GM19193 (cell line): Measurements from ENCODE around the gene MPZL1.

ENCODE experiments used
- POLR2A ChIP-seq: IDR thresholded peaks from 4 replicates; pipeline ENCODE4 v1.6.1; 2011; ENCODE audit not compliant: insufficient read depth, insufficient read length; ENCODE audit errors: extremely low read depth

MPZL1 gene

DNA sequence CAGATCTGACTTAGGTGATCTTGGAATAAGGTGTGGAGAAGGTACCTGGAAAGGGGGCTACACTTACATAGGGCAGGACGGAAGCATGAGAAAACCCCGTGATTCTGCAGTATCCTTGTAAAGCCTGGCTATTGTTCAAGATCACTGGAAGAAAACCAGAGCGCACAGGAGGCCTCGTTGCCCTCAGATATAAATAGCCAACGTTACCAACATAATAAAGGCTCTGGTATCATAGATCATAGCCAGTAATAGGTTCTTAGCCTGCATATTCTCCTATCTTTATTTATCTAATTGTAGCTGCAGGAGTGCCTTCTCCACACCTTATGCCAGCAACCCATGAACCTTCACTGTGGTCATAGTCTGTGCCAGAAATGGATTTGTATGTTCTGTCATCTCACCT lies 35.9 kb upstream of the MPZL1 start:
- no peak for TF ChIP-seq POLR2A

DNA sequence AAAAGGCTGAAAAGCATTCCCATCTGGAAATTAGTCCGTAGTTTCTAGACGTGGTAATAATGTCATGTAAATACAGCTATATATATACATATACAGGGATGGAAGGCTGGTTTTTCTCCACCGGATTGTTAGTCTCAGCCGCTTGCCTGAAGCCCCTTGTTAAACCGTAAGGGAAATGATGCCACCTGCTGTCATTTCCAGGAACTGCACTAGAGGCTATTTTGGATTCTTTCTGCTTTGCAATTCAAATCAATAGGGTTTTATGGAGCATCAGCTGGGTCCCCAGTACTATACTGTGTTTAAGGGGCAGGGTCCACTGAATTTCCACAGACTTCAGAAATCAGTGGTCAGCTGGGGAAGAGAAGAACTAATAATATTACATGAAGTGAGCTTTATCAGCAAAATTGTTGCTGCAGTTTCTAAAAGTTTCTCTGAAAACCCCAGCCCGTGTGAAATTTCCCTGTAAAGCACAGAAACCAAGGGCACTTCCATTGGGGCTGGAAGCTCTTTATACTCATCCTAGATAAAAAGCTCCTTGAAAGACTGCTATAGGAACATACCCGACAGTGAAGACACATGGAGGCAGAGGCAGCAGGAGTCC lies 33.8 kb upstream of the MPZL1 start:
- no peak for TF ChIP-seq POLR2A

DNA sequence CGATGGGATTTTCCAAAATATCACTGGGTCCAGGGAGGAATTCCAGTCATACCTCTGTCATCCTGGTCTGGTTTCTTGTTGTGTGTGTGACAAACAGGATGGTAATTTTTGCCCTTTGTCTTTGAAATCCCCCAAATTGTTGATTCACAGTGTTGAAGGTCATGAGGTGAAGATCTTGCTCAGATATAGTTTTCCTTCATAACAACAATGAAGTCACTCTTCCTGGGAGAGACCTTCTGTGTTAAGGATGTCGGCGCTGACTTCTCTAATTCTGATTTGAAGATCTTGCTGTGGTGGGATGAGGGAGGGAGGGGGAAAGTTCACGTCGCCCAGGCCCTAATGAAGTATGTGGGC lies 32.2 kb upstream of the MPZL1 start:
- no peak for TF ChIP-seq POLR2A

DNA sequence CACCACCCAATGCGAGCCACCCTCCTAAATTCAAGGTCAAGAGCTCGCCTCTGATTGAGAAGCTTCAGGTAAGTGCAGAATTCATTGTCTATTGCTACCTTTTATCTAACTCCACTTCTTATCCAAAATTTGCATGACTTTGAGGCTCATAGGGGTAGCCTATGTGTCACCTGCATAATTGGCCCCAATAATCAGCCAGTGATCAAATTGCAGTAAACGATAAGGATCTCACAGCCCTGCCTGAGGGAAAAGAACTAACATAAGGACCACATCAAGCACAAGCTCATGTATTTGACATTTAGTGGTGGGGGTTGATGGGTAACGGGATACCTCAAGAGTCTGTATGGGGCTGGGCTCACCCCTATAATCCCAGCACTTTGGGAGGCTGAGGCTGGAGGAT lies 31.7 kb upstream of the MPZL1 start:
- TF ChIP-seq POLR2A = no peak

DNA sequence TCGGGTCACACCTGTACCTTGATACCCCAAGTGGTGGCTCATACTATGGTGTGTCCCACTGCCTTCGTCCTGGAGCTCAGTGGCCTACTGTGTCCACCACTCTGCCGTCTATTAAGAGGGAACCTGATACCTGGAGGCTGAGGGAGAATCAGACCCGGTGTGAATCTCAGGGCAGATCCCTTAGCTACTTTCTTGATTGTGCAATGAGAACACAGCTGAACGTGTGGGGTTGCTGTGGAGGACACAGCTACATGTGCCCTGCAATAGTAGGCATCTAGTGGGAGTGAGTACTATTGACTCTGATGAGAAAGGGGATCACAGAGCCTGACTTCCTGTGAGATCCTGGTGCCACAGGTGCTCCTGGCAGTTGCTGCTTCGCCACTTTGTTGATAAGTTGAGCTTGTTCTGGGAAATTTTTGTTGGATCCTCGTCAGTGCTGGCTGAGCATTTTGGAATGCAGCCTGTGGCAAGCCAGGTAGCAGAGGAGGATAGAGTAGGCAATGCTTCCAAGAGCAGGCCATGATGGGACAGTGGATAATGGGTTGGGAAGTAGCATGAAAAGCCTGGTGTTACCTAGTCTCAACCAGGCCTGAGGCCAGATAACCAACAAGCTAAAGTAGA lies 28.2 kb upstream of the MPZL1 start:
- no peak for TF ChIP-seq POLR2A

- no peak for TF ChIP-seq POLR2A
Observed at GRCh38 chr1:167694691-167695090, 27.1 kb upstream of the MPZL1 start.

DNA sequence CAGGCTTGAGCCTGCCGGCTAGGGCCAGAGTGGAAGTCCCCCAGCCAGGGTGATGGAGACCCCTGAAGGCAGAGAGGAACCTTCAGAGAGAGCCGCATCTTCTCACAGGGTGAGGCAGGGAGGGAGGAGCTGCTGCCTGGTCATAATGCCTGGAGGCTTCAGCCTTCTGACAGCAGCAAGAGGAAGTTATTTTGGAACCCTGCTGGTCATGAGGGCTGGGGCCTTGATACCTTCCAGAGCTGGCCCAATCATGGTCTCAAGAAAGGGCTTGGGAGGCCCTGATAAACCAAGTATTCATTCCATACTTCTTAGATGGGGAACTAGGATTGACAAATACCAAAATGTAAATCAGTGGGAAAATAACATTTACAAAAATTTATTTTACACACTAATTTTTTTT lies 26.6 kb upstream of the MPZL1 start:
- no peak for TF ChIP-seq POLR2A

GRCh38 chr1:167695756-167696561 lies 25.8 kb upstream of the MPZL1 start:
- no peak for TF ChIP-seq POLR2A

DNA sequence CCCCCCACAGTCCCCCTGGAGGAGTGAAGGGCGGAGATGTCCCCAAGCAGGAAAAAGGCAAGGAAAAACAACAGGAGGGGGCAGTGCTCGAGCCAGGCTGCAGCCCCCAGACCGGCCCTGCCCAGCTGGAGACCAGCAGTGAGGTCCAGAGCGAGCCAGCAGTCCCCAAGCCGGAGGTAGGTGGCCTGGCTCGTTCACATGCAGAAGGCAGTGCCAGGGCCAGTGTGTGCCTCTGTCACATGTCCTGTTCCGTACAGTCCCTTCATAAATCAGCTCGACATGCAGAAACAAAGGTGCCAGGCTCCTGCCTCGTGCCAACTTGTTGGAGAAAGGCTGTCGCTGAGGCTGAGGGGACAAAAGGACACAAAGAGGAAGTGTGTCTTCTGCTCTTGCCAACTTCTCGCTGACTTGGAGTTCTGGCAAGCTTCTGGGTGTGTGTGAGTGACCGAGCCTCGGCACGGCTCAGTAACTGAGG lies 24.1 kb upstream of the MPZL1 start:
- TF ChIP-seq POLR2A = no peak

GRCh38 chr1:167698313-167698712 lies 23.5 kb upstream of the MPZL1 start:
- no peak for TF ChIP-seq POLR2A

DNA sequence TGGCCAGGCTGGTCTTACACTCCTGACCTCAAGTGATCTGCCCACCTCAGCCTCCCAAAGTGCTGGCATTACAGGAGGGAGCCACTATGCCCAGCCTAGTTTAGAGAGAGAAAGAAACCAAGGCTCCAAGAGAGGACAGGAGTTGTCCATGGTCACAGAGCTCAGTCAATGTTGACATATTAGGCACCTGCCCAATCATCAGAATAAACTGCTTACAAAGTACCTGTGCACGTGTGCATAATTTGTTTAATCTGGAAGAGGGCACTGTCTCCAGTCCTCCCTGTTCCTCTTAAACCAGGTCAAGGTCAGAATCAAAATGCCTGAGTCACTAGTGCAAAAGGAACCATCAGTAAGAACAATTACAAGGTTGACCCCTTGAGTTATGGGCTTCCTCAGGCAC lies 20.3 kb upstream of the MPZL1 start:
- TF ChIP-seq POLR2A = no peak

GRCh38 chr1:167703557-167703956 lies 18.2 kb upstream of the MPZL1 start:
- no peak for TF ChIP-seq POLR2A

- no peak for TF ChIP-seq POLR2A
Observed at GRCh38 chr1:167704715-167705114, 17.1 kb upstream of the MPZL1 start.

DNA sequence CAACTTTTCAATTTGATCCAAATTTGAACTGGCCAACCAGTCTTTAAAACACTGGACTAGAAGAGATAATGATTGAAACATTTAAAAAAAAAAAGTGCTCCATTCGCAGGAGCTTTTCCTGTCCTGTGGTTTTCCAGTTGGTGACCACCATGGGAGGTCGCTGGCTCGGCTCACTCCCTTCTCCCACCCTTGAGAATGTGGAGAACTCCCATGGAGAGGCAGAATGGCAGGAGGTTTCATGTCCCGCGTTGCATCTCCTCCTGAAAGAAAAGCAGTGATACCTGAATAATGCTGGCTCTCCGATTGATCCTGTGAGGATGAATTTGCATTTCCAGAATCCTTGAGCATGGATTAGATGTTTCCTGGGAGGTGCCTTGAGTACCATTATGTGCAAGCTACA lies 16.5 kb upstream of the MPZL1 start:
- no peak for TF ChIP-seq POLR2A

- TF ChIP-seq POLR2A = no peak
Observed at GRCh38 chr1:167706363-167706762, 15.4 kb upstream of the MPZL1 start.
